MM.1S (cell line): ENCODE results near the gene HIP1.
"Not testable (repeated sequence)": the region's sequence is repeated elsewhere in the genome, so short reads cannot be mapped to it uniquely, and the experiment has no call there.

ENCODE experiments used
- DNase-seq: peaks from one replicate; pipeline ENCODE4 v3.0.0-alpha.2; 2015
- H2AFZ ChIP-seq: fragments of 300-600 bp; sonication (generic); 2 replicates; pipeline ENCODE4 v1.6.0; 2016; ENCODE audit warnings: antibody characterized with exemption, low read length
- H3F3A ChIP-seq: fragments of 300-600 bp; sonication (generic); 2 replicates; pipeline ENCODE4 v1.6.1; 2016; ENCODE audit warnings: mild to moderate bottlenecking, antibody characterized with exemption, low read length, moderate library complexity, mixed read lengths; ENCODE audit not compliant: insufficient read depth
- H3K27ac ChIP-seq: fragments of 300-600 bp; sonication (generic); 2 replicates; pipeline ENCODE4 v1.5.1; 2016; ENCODE audit warnings: mild to moderate bottlenecking, low read length
- H3K27me3 ChIP-seq: fragments of 300-600 bp; sonication (generic); replicated peaks from 2 replicates; pipeline ENCODE4 v1.6.0; 2016; ENCODE audit warnings: low read length; ENCODE audit not compliant: insufficient read depth
- H3K36me3 ChIP-seq: fragments of 300-600 bp; sonication (generic); replicated peaks from 2 replicates; pipeline ENCODE4 v1.6.1; 2016; ENCODE audit warnings: mild to moderate bottlenecking, low read length, mixed read lengths; ENCODE audit not compliant: insufficient read depth
- H3K4me1 ChIP-seq: fragments of 300-600 bp; sonication (generic); 2 replicates; pipeline ENCODE4 v1.6.1; 2016; ENCODE audit warnings: low read length, mixed read lengths
- H3K4me2 ChIP-seq: fragments of 300-600 bp; sonication (generic); 2 replicates; pipeline ENCODE4 v1.6.0; 2016; ENCODE audit warnings: low read depth, low read length
- H3K4me3 ChIP-seq: fragments of 300-600 bp; sonication (generic); 2 replicates; pipeline ENCODE4 v1.5.1; 2016; ENCODE audit warnings: low read length, mixed read lengths
- H3K79me2 ChIP-seq: fragments of 300-600 bp; sonication (generic); 2 replicates; pipeline ENCODE4 v1.6.1; 2016; ENCODE audit warnings: mixed run types, low read length, mixed read lengths
- H3K9ac ChIP-seq: fragments of 300-600 bp; sonication (generic); 2 replicates; pipeline ENCODE4 v1.6.1; 2016; ENCODE audit warnings: low read length, mixed read lengths
- H3K9me2 ChIP-seq: fragments of 300-600 bp; sonication (generic); replicated peaks from 2 replicates; pipeline ENCODE4 v1.6.1; 2016; ENCODE audit warnings: mild to moderate bottlenecking, low read length, mixed read lengths; ENCODE audit not compliant: insufficient read depth
- H3K9me3 ChIP-seq: fragments of 300-600 bp; sonication (generic); replicated peaks from 2 replicates; pipeline ENCODE4 v1.6.1; 2016; ENCODE audit warnings: mild to moderate bottlenecking, low read length, mixed read lengths; ENCODE audit not compliant: insufficient read depth
- H4K20me1 ChIP-seq: fragments of 300-600 bp; sonication (generic); 2 replicates; pipeline ENCODE4 v1.6.1; 2016; ENCODE audit warnings: mild to moderate bottlenecking, low read length, moderate library complexity, mixed read lengths; ENCODE audit not compliant: insufficient read depth
- EZH2 ChIP-seq: fragments of 300-600 bp; sonication (generic); optimal IDR thresholded peaks from 2 replicates; pipeline ENCODE3; 2017; ENCODE audit warnings: low read depth, mild to moderate bottlenecking, antibody characterized with exemption, low read length, mixed read lengths
- EZH2phosphoT487 ChIP-seq: fragments of 300-600 bp; sonication (generic); IDR thresholded peaks from 2 replicates; pipeline ENCODE4 v1.6.1; 2018; ENCODE audit warnings: antibody characterized with exemption, low read length
- TF ChIP-seq, protein P1 (sequence below): fragments of 300-600 bp; sonication (generic); IDR thresholded peaks from 2 replicates; pipeline ENCODE4 v1.5.1; 2016; ENCODE audit warnings: antibody characterized with exemption, low read length, mixed read lengths

The HIP1 gene

DNA sequence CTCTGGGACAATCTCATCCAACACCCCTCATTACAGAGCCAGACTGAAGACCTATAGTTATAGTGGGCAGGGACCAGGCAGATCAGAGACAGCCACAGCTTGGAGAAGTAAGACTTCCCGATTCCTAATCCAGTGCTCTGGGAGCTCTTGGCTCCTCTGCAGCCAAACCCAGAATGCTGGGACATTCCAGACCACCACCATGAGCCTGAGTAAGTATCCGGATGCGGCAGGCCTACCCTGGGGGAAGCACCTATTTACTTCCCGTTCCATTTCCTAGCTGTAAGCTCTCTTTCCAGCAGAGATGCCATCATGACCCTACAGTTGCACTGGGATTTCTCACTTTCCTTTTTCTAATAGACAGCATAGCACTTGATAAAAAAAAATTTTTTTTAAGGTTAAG, 16.4 kb downstream of the HIP1 start:
- no peak overlapping the region for H2AFZ ChIP-seq
- no peaks in the 10 kb centered on the region for H3K27me3 ChIP-seq
- no peak overlapping the region for H3K9ac ChIP-seq
- no peak overlapping the region for H3K27ac ChIP-seq
- no peak for TF ChIP-seq EZH2
- TF ChIP-seq, protein P1, sequence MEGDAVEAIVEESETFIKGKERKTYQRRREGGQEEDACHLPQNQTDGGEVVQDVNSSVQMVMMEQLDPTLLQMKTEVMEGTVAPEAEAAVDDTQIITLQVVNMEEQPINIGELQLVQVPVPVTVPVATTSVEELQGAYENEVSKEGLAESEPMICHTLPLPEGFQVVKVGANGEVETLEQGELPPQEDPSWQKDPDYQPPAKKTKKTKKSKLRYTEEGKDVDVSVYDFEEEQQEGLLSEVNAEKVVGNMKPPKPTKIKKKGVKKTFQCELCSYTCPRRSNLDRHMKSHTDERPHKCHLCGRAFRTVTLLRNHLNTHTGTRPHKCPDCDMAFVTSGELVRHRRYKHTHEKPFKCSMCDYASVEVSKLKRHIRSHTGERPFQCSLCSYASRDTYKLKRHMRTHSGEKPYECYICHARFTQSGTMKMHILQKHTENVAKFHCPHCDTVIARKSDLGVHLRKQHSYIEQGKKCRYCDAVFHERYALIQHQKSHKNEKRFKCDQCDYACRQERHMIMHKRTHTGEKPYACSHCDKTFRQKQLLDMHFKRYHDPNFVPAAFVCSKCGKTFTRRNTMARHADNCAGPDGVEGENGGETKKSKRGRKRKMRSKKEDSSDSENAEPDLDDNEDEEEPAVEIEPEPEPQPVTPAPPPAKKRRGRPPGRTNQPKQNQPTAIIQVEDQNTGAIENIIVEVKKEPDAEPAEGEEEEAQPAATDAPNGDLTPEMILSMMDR: no peak
- TF ChIP-seq EZH2phosphoT487: no peak
- no peak overlapping the region for H3K4me2 ChIP-seq
- no peaks in the 10 kb centered on the region for H3K36me3 ChIP-seq
- H4K20me1 ChIP-seq: no peaks in the 10 kb centered on the region
- no peaks in the 10 kb centered on the region for H3F3A ChIP-seq
- no peak for DNase-seq
- no peaks in the 10 kb centered on the region for H3K9me2 ChIP-seq
- H3K4me1 ChIP-seq: no peaks in the 10 kb centered on the region
- no peaks in the 10 kb centered on the region for H3K79me2 ChIP-seq
- no peak overlapping the region for H3K4me3 ChIP-seq
- no peaks in the 10 kb centered on the region for H3K9me3 ChIP-seq

DNA sequence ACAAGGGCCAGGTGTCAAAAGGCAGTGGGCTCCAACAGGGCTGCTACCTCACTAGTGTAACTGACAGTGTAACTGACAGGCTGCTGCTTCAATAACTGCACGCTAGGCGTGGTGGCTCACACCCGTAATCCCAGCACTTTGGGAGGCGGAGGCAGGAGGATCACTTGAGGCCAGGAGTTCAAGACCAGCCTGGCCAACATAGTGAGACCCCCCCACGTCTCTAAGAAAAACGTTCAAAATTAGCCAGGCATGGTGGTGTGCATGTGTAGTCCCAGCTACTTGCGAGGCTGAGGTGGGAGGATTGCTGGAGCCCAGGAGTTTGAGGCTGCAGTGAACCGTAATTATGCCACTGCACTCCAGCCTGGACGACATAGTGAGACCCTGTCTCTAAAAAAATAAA, 16.8 kb downstream of the HIP1 start:
- H2AFZ ChIP-seq, H3K9ac ChIP-seq, DNase-seq, H3K79me2 ChIP-seq, H3K9me2 ChIP-seq, H3F3A ChIP-seq, H3K27ac ChIP-seq, H3K9me3 ChIP-seq, H3K36me3 ChIP-seq, H3K4me2 ChIP-seq, H3K27me3 ChIP-seq, H4K20me1 ChIP-seq, H3K4me3 ChIP-seq, H3K4me1 ChIP-seq: not testable (repeated sequence)

DNA sequence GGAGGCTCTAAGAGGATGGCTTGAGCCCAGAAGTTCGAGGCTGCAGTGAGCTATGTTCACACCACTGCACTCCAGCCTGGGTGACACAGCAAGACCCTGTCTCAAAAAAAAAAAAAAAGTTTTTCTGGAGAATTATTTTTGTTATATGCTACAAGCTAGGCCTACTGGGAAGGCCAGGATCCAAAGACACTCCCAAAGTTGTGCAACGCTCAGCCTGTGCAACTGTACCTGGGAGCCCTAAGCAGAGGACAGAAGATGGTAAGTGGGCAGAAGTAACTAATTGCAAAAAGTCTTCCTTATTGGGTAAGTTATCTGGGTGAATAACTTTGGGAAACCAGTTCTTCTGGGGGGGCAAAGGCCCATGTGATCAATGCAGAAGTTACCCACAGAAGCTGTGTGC, 17.3 kb downstream of the HIP1 start:
- Histone ChIP-seq H3K4me2 (no peak overlapping the region), H3K27ac (no peak overlapping the region), H3F3A (no peaks in the 10 kb centered on the region), H3K36me3 (no peaks in the 10 kb centered on the region), H3K9me2 (no peaks in the 10 kb centered on the region), H3K4me3 (no peak overlapping the region), H3K9me3 (no peaks in the 10 kb centered on the region), H3K27me3 (no peaks in the 10 kb centered on the region), H2AFZ (no peak overlapping the region), H4K20me1 (no peaks in the 10 kb centered on the region), H3K9ac (no peak overlapping the region), H3K4me1 (no peaks in the 10 kb centered on the region), H3K79me2 (no peaks in the 10 kb centered on the region)
- no peak for TF ChIP-seq EZH2phosphoT487
- TF ChIP-seq, protein P1: no peak
- TF ChIP-seq EZH2: no peak
- DNase-seq: no peak

DNA sequence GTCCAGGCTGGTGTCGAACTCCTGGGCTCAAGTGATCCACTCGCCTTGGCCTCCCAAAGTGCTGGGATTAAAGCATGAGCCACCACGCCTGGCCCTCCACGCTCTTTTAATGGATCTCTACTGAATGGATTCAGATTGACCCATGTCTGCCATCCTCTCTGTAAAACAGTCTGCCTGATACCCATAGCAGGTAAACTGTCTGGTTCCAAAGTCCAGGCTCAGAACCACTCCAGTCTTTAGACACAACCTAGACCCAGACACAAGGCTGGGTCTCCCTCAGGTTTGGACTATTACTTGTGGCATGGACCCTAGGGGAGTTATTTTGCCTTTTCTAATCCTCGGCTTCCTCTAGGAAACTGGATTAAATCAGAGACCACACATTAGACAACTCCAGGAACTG, 19.1 kb downstream of the HIP1 start:
- DNase-seq: no peak
- H3K4me2 ChIP-seq: no peak overlapping the region
- H3K27me3 ChIP-seq: no peaks in the 10 kb centered on the region
- TF ChIP-seq, protein P1: no peak
- no peak for TF ChIP-seq EZH2
- no peak for TF ChIP-seq EZH2phosphoT487
- no peaks in the 10 kb centered on the region for H3K9me2 ChIP-seq
- no peak overlapping the region for H3K4me3 ChIP-seq
- no peaks in the 10 kb centered on the region for H3K79me2 ChIP-seq
- H3K36me3 ChIP-seq: no peaks in the 10 kb centered on the region
- no peaks in the 10 kb centered on the region for H3F3A ChIP-seq
- no peak overlapping the region for H3K9ac ChIP-seq
- H3K4me1 ChIP-seq: no peaks in the 10 kb centered on the region
- no peaks in the 10 kb centered on the region for H4K20me1 ChIP-seq
- H3K9me3 ChIP-seq: no peaks in the 10 kb centered on the region
- no peak overlapping the region for H3K27ac ChIP-seq
- H2AFZ ChIP-seq: no peak overlapping the region
